DOHH2 (cell line): ENCODE measurements around the gene UCN3.

Experiments used
- CTCF ChIP-seq: fragments of 200-600 bp; sonication (generic); IDR thresholded peaks from one replicate; pipeline ENCODE4 v1.5.1; 2014; ENCODE audit warnings: antibody characterized with exemption, mild to moderate bottlenecking, low read depth, low read length; ENCODE audit not compliant: poor library complexity, severe bottlenecking
- EZH2phosphoT487 ChIP-seq: fragments of 200-600 bp; sonication (generic); IDR thresholded peaks from 2 replicates; pipeline ENCODE4 v1.6.1; 2017; ENCODE audit warnings: borderline replicate concordance, mild to moderate bottlenecking, antibody characterized with exemption, low read length, moderate library complexity, mixed read lengths

GRCh38 chr10:5396556-5397300 is 32.0 kb downstream of the UCN3 start:
- TF ChIP-seq CTCF (no peak), EZH2phosphoT487 (no peak)
